Memory B cell (primary cell): ENCODE data around the gene CNEP1R1.
A peak's percentile ranks its signal among the peaks of the same experiment; 100 is the strongest.

Experiments used
- ATAC-seq: fragments of 150-1000 bp; cut with Tn5 transposase; 2 replicates; pipeline ENCODE4 v1.10.0; 2021; ENCODE audit warnings: low read depth, mild to moderate bottlenecking, moderate library complexity
- DNase-seq, 2 donors: peaks; one replicate each; pipeline ENCODE4 v3.0.0; 2022; ENCODE audit warnings: low spot score in 2 of 2
- H3K27ac Mint-ChIP-seq: one replicate; pipeline ENCODE4 v1.8.0; 2022; ENCODE audit warnings: mild to moderate bottlenecking, moderate library complexity, mixed read lengths
- H3K27me3 Mint-ChIP-seq: one replicate; pipeline ENCODE4 v1.8.0; 2022; ENCODE audit warnings: mixed read lengths
- H3K36me3 Mint-ChIP-seq: one replicate; pipeline ENCODE4 v1.8.0; 2022; ENCODE audit warnings: mild to moderate bottlenecking, mixed read lengths
- H3K4me1 Mint-ChIP-seq: one replicate; pipeline ENCODE4 v1.8.0; 2022; ENCODE audit warnings: mixed read lengths
- H3K4me3 Mint-ChIP-seq: one replicate; pipeline ENCODE4 v1.8.0; 2022; ENCODE audit warnings: mild to moderate bottlenecking, moderate library complexity, mixed read lengths
- H3K9me3 Mint-ChIP-seq: one replicate; pipeline ENCODE4 v1.8.0; 2022; ENCODE audit warnings: mixed read lengths

Gene CNEP1R1

DNA sequence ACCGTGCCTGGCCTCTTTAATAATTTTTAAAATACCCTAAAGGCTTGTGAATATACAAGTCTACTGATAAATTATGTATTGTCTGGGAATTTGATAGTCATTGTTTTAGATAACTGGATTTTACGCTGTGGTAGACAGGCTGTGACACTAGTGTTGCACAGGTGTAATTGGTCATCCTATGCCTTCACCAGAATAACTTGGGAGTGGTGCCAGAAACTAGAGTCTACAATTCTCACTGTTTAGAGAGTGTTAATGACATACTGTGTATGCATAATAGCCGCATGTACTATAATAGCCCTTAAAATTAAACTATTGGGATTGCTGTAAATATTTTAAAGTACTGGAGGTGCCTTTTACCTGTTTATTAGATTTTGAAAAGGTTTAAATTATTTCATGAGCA lies 11.4 kb downstream of the CNEP1R1 start:
- Mint-ChIP-seq H3K9me3 (no peaks in the 10 kb centered on the region), H3K36me3 (peaks cover 7% of the 10 kb centered on the region), H3K4me1 (peaks cover 9% of the 10 kb centered on the region), H3K27me3 (no peaks in the 10 kb centered on the region), H3K27ac (no peak overlapping the region), H3K4me3 (no peak overlapping the region)
- ATAC-seq (no peak), DNase-seq (no peak)

- H3K9me3 Mint-ChIP-seq = no peaks in the 10 kb centered on the region
- H3K36me3 Mint-ChIP-seq = peaks cover 4% of the 10 kb centered on the region
- H3K4me1 Mint-ChIP-seq = peaks cover 9% of the 10 kb centered on the region
- peak overlapping the region; percentile 82 for H3K27ac Mint-ChIP-seq
- no peaks in the 10 kb centered on the region for H3K27me3 Mint-ChIP-seq
- DNase-seq (no peak), ATAC-seq (no peak)
- no peak overlapping the region for H3K4me3 Mint-ChIP-seq
These were observed 12.7 kb downstream of the CNEP1R1 start for GRCh38 chr16:50037662-50038220.

- H3K4me1 Mint-ChIP-seq = peaks cover 9% of the 10 kb centered on the region
- peak overlapping the region; percentile 82 for H3K27ac Mint-ChIP-seq
- no peak overlapping the region for H3K4me3 Mint-ChIP-seq
These were observed 13.3 kb downstream of the CNEP1R1 start for GRCh38 chr16:50038286-50038685.

DNA sequence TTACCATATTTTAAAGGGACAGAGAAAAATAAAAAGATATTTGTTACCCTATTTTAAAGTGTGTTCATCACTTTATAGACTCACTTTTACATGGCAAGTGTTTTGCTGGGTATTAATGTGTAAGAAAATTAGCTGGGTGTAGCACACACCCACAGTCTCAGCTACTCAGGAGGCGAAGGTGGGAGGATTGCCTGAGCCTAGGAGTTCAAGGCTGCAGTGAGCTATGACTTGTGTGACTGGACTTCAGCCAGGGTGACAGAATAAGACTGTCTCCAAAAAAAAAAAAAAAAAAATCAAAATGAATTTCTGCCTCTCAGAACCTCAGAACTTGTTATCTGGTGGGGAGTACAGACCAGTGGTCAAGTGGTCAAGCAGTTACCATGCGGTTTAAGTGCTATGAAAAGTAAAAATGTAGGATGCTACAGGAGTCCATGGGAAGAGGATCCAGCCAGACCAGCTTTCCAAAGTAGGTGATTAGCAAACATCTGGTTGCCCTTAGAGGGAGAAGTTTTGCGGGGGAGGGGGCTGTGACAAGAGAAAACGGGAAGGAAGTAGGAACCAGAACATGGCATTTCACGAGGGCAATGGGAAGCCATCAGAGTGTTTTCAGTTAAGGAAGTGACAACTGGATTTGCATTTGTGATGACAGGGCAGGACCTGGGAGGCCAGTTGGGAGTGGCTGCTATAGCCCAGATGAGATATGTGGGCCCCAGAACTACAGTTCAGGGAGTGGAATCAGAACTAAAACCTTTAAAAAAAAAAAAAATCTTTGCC lies 13.9 kb downstream of the CNEP1R1 start:
- DNase-seq = no peak
- H3K27ac Mint-ChIP-seq = peak overlapping the region; percentile 82

More at GRCh38 chr16:50038286-50038685, 13.3 kb downstream of the CNEP1R1 start:
- DNase-seq (no peak), ATAC-seq (no peak)
- Mint-ChIP-seq H3K27me3 (no peaks in the 10 kb centered on the region), H3K9me3 (no peaks in the 10 kb centered on the region), H3K36me3 (peaks cover 4% of the 10 kb centered on the region)

GRCh38 chr16:50040018-50040417 lies 15.0 kb downstream of the CNEP1R1 start:
- no peaks in the 10 kb centered on the region for H3K9me3 Mint-ChIP-seq
- no peak overlapping the region for H3K4me3 Mint-ChIP-seq
- peaks cover 2% of the 10 kb centered on the region for H3K27me3 Mint-ChIP-seq
- DNase-seq (no peak), ATAC-seq (no peak)
- peaks cover 9% of the 10 kb centered on the region for H3K4me1 Mint-ChIP-seq
- H3K36me3 Mint-ChIP-seq = peaks cover 2% of the 10 kb centered on the region
- no peak overlapping the region for H3K27ac Mint-ChIP-seq

More for the DNA sequence above, 13.9 kb downstream of the CNEP1R1 start:
- H3K9me3 Mint-ChIP-seq = no peaks in the 10 kb centered on the region
- no peak overlapping the region for H3K4me3 Mint-ChIP-seq
- H3K36me3 Mint-ChIP-seq = peaks cover 4% of the 10 kb centered on the region
- H3K27me3 Mint-ChIP-seq = peaks cover 2% of the 10 kb centered on the region
- peaks cover 9% of the 10 kb centered on the region for H3K4me1 Mint-ChIP-seq
- peak; percentile 54 for ATAC-seq

DNA sequence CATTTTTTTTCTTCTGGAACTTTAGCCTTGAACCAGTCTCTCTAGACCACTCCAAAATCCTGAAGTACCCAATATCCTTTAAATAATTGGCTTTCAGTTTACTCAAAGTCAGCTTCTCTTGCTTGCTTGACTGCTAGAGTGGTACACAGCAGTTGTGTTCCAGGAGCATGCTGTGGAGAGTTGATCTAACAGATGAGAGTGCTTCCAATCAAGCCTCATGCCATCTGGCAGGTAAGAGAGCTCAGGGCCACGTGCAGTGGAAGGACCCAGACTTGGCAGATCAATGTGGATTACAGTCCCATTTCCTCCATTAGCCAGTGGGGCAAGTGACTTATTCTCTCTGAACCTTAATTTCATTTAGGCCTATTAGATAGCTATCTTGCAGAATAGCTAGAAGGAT lies 15.7 kb downstream of the CNEP1R1 start:
- DNase-seq (no peak), ATAC-seq (no peak)
- Mint-ChIP-seq H3K4me1 (peaks cover 9% of the 10 kb centered on the region), H3K27me3 (peaks cover 2% of the 10 kb centered on the region), H3K4me3 (no peak overlapping the region), H3K36me3 (peaks cover 2% of the 10 kb centered on the region), H3K9me3 (no peaks in the 10 kb centered on the region), H3K27ac (no peak overlapping the region)

GRCh38 chr16:50043358-50043757 lies 18.3 kb downstream of the CNEP1R1 start:
- peaks cover 6% of the 10 kb centered on the region for H3K4me1 Mint-ChIP-seq
- no peak overlapping the region for H3K4me3 Mint-ChIP-seq
- no peaks in the 10 kb centered on the region for H3K9me3 Mint-ChIP-seq
- H3K36me3 Mint-ChIP-seq = no peaks in the 10 kb centered on the region
- ATAC-seq (no peak), DNase-seq (no peak)
- peaks cover 6% of the 10 kb centered on the region for H3K27me3 Mint-ChIP-seq
- no peak overlapping the region for H3K27ac Mint-ChIP-seq

DNA sequence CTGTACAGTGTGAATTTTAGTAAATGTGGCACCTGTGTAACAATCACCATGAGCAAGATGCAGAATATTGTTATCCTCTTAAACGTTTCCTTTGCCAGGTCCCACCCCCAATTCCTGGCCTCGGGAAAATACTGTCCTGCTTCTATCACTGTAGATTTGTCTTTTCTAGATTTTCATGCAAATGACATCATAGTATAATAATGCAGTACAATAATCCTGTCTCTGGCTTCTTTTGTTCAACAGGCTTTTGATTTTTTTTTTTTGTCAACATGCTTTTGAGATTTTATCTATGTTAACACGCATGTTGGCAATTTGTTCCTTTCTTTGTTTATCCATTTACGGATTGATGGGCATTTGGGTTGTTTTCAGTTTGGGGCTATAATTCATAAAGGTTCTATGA lies 20.4 kb downstream of the CNEP1R1 start:
- Mint-ChIP-seq H3K9me3 (no peaks in the 10 kb centered on the region), H3K27ac (no peak overlapping the region), H3K36me3 (no peaks in the 10 kb centered on the region), H3K4me3 (no peak overlapping the region), H3K27me3 (peaks cover 6% of the 10 kb centered on the region), H3K4me1 (no peaks in the 10 kb centered on the region)
- DNase-seq = no peak
- ATAC-seq = no peak

GRCh38 chr16:50046853-50047252 lies 21.8 kb downstream of the CNEP1R1 start:
- Mint-ChIP-seq H3K27ac (no peak overlapping the region), H3K36me3 (no peaks in the 10 kb centered on the region), H3K4me3 (no peak overlapping the region), H3K9me3 (no peaks in the 10 kb centered on the region), H3K4me1 (no peaks in the 10 kb centered on the region), H3K27me3 (peaks cover 7% of the 10 kb centered on the region)
- no peak for DNase-seq
- no peak for ATAC-seq

- no peaks in the 10 kb centered on the region for H3K4me1 Mint-ChIP-seq
- H3K36me3 Mint-ChIP-seq = no peaks in the 10 kb centered on the region
- no peaks in the 10 kb centered on the region for H3K9me3 Mint-ChIP-seq
- no peak for DNase-seq
- no peak overlapping the region for H3K27ac Mint-ChIP-seq
- peaks cover 7% of the 10 kb centered on the region for H3K27me3 Mint-ChIP-seq
- no peak overlapping the region for H3K4me3 Mint-ChIP-seq
- no peak for ATAC-seq
These were observed 22.8 kb downstream of the CNEP1R1 start for GRCh38 chr16:50047864-50048263.

DNA sequence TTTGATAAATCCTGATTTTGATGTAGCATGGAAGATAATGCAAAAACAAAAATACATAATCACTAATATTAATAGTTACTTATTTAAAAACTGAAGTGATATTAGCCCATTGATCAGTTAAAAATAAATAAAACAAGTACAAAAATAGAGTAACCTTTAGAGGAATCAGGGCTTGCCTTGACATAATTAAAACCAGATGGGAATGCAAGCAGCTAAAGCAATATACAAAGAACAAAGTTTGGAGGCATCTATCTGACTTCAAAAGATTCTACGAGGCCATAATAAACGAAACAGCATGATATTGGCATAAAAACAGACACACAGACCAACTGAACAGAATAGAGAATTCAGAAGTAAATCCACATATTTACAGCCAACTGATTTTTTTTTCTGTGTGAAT lies 25.8 kb downstream of the CNEP1R1 start:
- no peak for DNase-seq
- Mint-ChIP-seq H3K9me3 (peaks cover 4% of the 10 kb centered on the region), H3K27me3 (peaks cover 5% of the 10 kb centered on the region), H3K27ac (no peak overlapping the region), H3K4me3 (no peak overlapping the region), H3K4me1 (no peaks in the 10 kb centered on the region), H3K36me3 (no peaks in the 10 kb centered on the region)
- ATAC-seq = no peak

- Mint-ChIP-seq H3K27ac (no peak overlapping the region), H3K4me3 (no peak overlapping the region), H3K27me3 (peaks cover 8% of the 10 kb centered on the region), H3K36me3 (peaks cover 3% of the 10 kb centered on the region), H3K9me3 (peaks cover 7% of the 10 kb centered on the region), H3K4me1 (no peaks in the 10 kb centered on the region)
- no peak for ATAC-seq
- no peak for DNase-seq
These were observed 31.2 kb downstream of the CNEP1R1 start for GRCh38 chr16:50056226-50056625.

DNA sequence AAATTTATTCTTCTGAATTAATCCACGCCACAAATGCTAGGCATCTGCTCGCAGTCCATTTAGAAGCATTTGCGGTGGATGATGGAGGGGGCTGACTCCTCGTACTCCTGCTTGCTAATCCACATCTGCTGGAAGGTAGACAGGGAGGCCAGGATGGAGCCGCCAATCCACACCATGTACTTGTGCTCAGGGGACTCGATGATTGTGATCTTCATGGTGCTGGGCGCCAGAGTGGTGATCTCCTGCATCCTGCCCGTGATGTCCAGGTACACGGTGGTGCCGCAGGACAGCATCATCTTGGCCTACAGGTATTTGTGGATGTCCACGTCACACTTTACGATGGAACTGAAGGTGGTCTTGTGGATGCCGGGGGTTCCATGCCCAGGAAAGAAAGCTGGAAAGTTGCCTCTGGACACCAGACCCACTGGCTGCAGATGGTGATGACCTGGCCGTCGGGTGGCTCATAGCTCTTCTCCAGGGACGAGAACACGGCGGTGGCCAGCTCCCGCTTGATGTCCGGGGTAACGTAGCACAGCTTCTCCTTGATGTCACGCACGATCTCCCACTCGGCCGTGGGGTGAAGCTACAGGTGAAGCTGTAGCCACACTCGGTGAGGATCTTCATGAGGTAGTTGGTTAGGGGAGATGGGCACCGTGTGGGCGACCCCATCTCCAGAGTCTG lies 33.2 kb downstream of the CNEP1R1 start:
- no peak for ATAC-seq
- no peak overlapping the region for H3K27ac Mint-ChIP-seq

GRCh38 chr16:50059111-50059510 lies 34.1 kb downstream of the CNEP1R1 start:
- peaks cover 7% of the 10 kb centered on the region for H3K27me3 Mint-ChIP-seq
- no peak for DNase-seq
- peaks cover 7% of the 10 kb centered on the region for H3K9me3 Mint-ChIP-seq
- peaks cover 6% of the 10 kb centered on the region for H3K36me3 Mint-ChIP-seq
- H3K4me1 Mint-ChIP-seq = no peaks in the 10 kb centered on the region
- no peak overlapping the region for H3K27ac Mint-ChIP-seq
- ATAC-seq = no peak
- H3K4me3 Mint-ChIP-seq = no peak overlapping the region

More for the DNA sequence above, 33.2 kb downstream of the CNEP1R1 start:
- Mint-ChIP-seq H3K9me3 (peaks cover 7% of the 10 kb centered on the region), H3K4me1 (no peaks in the 10 kb centered on the region), H3K4me3 (no peak overlapping the region), H3K27me3 (peaks cover 7% of the 10 kb centered on the region), H3K36me3 (peaks cover 3% of the 10 kb centered on the region)
- no peak for DNase-seq
